ENCODE results near the gene TMEM273.

Gene TMEM273

DNA sequence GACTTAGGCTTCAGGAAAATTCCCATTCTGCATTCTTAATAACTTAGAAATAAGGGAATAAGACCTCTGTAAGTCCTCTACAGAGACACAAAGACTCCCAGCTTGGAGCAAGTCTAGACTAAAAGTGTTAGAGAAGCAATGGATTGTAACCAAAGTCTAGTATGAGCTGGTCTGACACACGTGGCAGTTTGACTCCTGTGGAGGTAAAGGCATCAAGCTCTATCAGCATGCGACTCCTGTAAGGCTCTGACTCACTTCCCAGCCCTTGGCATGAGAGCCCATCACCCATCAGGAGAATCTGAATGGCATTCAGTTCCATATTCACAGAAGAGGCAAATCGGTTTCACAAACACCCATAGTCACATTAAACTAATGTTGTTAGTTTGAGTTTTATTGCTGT, 68.4 kb downstream of the TMEM273 start:
- Histone ChIP-seq H3K9ac (ENCODE audit: low read depth, low read length, poor library complexity) (no peak overlapping the region), H3K4ac (ENCODE audit: low read length) (no peak overlapping the region), H3K27ac (replicated peaks; ENCODE audit: low read length) (no peak overlapping the region), H2AFZ (ENCODE audit: low read length) (no peak overlapping the region), H2BK15ac (ENCODE audit: low read length) (no peak overlapping the region), H3K27me3 (ENCODE audit: control insufficient read depth in 3 of 3, insufficient read depth in 3 of 3, low read depth in 1 of 3, low read length in 3 of 3) (peaks cover 0 to 37% (median 0%) of the 10 kb centered on the region in 3 experiments), H3K4me2 (ENCODE audit: insufficient read depth, low read length, poor library complexity, severe bottlenecking) (no peak overlapping the region), H3K18ac (ENCODE audit: low read length) (no peak overlapping the region), H2AK5ac (ENCODE audit: low read depth, low read length) (no peak overlapping the region), H4K91ac (ENCODE audit: low read depth, low read length, poor library complexity) (no peak overlapping the region), H2BK5ac (ENCODE audit: low read length) (no peak overlapping the region), H3K79me1 (ENCODE audit: low read depth, low read length) (no peaks in the 10 kb centered on the region), H2BK120ac (ENCODE audit: low read depth, low read length) (no peak overlapping the region), H3K36me3 (replicated peaks in 1 of 2; ENCODE audit: control insufficient read depth in 2 of 2, insufficient read depth in 2 of 2, low read length in 2 of 2) (no peaks in the 10 kb centered on the region), H3K9me3 (replicated peaks in 1 of 2; ENCODE audit: control insufficient read depth in 2 of 2, insufficient read depth in 1 of 2, low read depth in 1 of 2, low read length in 2 of 2) (no peaks in the 10 kb centered on the region), H3K4me3 (ENCODE audit: low read length in 2 of 2) (no peak overlapping the region), H2BK12ac (ENCODE audit: low read length) (no peak overlapping the region), H4K8ac (ENCODE audit: low read depth, low read length) (no peak overlapping the region), H3K23ac (ENCODE audit: low read depth, low read length, poor library complexity) (no peak overlapping the region), H3K14ac (ENCODE audit: low read length) (no peak overlapping the region), H3K4me1 (ENCODE audit: control insufficient read depth in 2 of 2, insufficient read depth in 1 of 2, low read depth in 1 of 2, low read length in 2 of 2) (peaks cover 8 to 10% of the 10 kb centered on the region in 2 donors)
- no peak for DNase-seq (ENCODE audit: low spot score)
- WGBS, 2 donors (ENCODE audit: extremely low coverage in 2 of 2, insufficient read length in 2 of 2, insufficient replicate concordance in 1 of 2): no CpG with 5 or more reads among the region's 3 CpGs

GRCh38 chr10:49118430-49119074, 69.6 kb downstream of the TMEM273 start:
- Histone ChIP-seq H3K27me3 (ENCODE audit: control insufficient read depth in 3 of 3, insufficient read depth in 3 of 3, low read depth in 1 of 3, low read length in 3 of 3) (peaks cover 0 to 39% (median 0%) of the 10 kb centered on the region in 3 experiments), H3K4me1 (ENCODE audit: control insufficient read depth in 2 of 2, insufficient read depth in 1 of 2, low read depth in 1 of 2, low read length in 2 of 2) (peaks cover 10 to 11% of the 10 kb centered on the region in 2 donors), H3K4me3 (ENCODE audit: low read length in 2 of 2) (no peak overlapping the region), H3K14ac (ENCODE audit: low read length) (no peak overlapping the region), H3K18ac (ENCODE audit: low read length) (no peak overlapping the region), H4K8ac (ENCODE audit: low read depth, low read length) (no peak overlapping the region), H2AK5ac (ENCODE audit: low read depth, low read length) (no peak overlapping the region), H3K9ac (ENCODE audit: low read depth, low read length, poor library complexity) (no peak overlapping the region), H3K23ac (ENCODE audit: low read depth, low read length, poor library complexity) (no peak overlapping the region), H4K91ac (ENCODE audit: low read depth, low read length, poor library complexity) (no peak overlapping the region), H2AFZ (ENCODE audit: low read length) (peak overlapping the region; percentile 49), H2BK120ac (ENCODE audit: low read depth, low read length) (no peak overlapping the region), H2BK5ac (ENCODE audit: low read length) (no peak overlapping the region), H3K4ac (ENCODE audit: low read length) (no peak overlapping the region), H3K36me3 (replicated peaks in 1 of 2; ENCODE audit: control insufficient read depth in 2 of 2, insufficient read depth in 2 of 2, low read length in 2 of 2) (no peaks in the 10 kb centered on the region), H3K27ac (replicated peaks; ENCODE audit: low read length) (no peak overlapping the region), H2BK12ac (ENCODE audit: low read length) (no peak overlapping the region), H3K9me3 (replicated peaks in 1 of 2; ENCODE audit: control insufficient read depth in 2 of 2, insufficient read depth in 1 of 2, low read depth in 1 of 2, low read length in 2 of 2) (no peaks in the 10 kb centered on the region), H3K79me1 (ENCODE audit: low read depth, low read length) (no peaks in the 10 kb centered on the region), H3K4me2 (ENCODE audit: insufficient read depth, low read length, poor library complexity, severe bottlenecking) (no peak overlapping the region), H2BK15ac (ENCODE audit: low read length) (no peak overlapping the region)
- DNase-seq (ENCODE audit: low spot score): no peak
- no CpG with 5 or more reads among the region's 6 CpGs for WGBS, 2 donors (ENCODE audit: extremely low coverage in 2 of 2, insufficient read length in 2 of 2, insufficient replicate concordance in 1 of 2)

DNA sequence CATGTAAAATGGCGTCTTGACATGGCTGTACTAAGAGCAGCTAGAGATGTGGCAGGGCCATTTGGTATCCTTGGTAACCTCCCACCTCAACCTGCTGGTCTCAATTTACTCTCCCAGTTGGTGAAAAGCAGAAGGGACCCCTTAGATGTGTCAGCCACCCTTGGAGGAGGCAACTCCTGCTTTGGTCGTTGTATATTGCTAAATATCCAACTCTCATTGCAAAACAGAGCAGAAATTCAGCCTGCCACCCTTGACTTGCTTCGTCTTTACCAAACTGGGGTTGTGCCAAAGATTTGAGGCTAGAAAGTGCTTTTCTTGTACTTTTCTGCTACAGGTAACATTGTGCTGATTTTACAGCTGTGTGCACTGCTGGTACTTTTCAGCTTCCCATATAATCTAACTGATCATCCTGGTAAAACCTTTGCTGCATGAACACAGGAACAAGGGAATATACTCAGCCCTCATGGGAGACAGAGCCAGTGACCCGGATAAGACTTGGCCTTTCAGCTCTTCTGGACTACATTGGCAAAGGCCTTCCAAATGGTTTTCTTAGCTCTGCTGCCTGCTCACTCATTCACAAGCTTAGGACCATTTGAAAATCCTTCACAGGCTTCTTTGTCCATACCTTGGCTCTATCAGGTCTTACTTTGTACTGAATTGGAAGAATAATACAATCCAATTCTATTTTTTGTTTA, 70.7 kb downstream of the TMEM273 start:
- Histone ChIP-seq H3K18ac (ENCODE audit: low read length) (no peak overlapping the region), H4K8ac (ENCODE audit: low read depth, low read length) (no peak overlapping the region), H3K4ac (ENCODE audit: low read length) (no peak overlapping the region), H2BK12ac (ENCODE audit: low read length) (no peak overlapping the region), H3K4me1 (ENCODE audit: control insufficient read depth in 2 of 2, insufficient read depth in 1 of 2, low read depth in 1 of 2, low read length in 2 of 2) (peaks cover 10 to 11% of the 10 kb centered on the region in 2 donors), H3K14ac (ENCODE audit: low read length) (no peak overlapping the region), H3K27ac (replicated peaks; ENCODE audit: low read length) (no peak overlapping the region), H3K79me1 (ENCODE audit: low read depth, low read length) (no peaks in the 10 kb centered on the region), H3K9ac (ENCODE audit: low read depth, low read length, poor library complexity) (no peak overlapping the region), H2AFZ (ENCODE audit: low read length) (no peak overlapping the region), H2BK120ac (ENCODE audit: low read depth, low read length) (no peak overlapping the region), H2BK15ac (ENCODE audit: low read length) (no peak overlapping the region), H4K91ac (ENCODE audit: low read depth, low read length, poor library complexity) (no peak overlapping the region), H2AK5ac (ENCODE audit: low read depth, low read length) (no peak overlapping the region), H3K27me3 (ENCODE audit: control insufficient read depth in 3 of 3, insufficient read depth in 3 of 3, low read depth in 1 of 3, low read length in 3 of 3) (peaks cover 0 to 39% (median 0%) of the 10 kb centered on the region in 3 experiments), H3K4me3 (ENCODE audit: low read length in 2 of 2) (no peak overlapping the region), H3K23ac (ENCODE audit: low read depth, low read length, poor library complexity) (no peak overlapping the region), H2BK5ac (ENCODE audit: low read length) (no peak overlapping the region), H3K4me2 (ENCODE audit: insufficient read depth, low read length, poor library complexity, severe bottlenecking) (no peak overlapping the region), H3K36me3 (replicated peaks in 1 of 2; ENCODE audit: control insufficient read depth in 2 of 2, insufficient read depth in 2 of 2, low read length in 2 of 2) (no peaks in the 10 kb centered on the region), H3K9me3 (replicated peaks in 1 of 2; ENCODE audit: control insufficient read depth in 2 of 2, insufficient read depth in 1 of 2, low read depth in 1 of 2, low read length in 2 of 2) (no peaks in the 10 kb centered on the region)
- DNase-seq (ENCODE audit: low spot score): no peak
- WGBS, 2 donors (ENCODE audit: extremely low coverage in 2 of 2, insufficient read length in 2 of 2, insufficient replicate concordance in 1 of 2): no CpG with 5 or more reads among the region's 4 CpGs

DNA sequence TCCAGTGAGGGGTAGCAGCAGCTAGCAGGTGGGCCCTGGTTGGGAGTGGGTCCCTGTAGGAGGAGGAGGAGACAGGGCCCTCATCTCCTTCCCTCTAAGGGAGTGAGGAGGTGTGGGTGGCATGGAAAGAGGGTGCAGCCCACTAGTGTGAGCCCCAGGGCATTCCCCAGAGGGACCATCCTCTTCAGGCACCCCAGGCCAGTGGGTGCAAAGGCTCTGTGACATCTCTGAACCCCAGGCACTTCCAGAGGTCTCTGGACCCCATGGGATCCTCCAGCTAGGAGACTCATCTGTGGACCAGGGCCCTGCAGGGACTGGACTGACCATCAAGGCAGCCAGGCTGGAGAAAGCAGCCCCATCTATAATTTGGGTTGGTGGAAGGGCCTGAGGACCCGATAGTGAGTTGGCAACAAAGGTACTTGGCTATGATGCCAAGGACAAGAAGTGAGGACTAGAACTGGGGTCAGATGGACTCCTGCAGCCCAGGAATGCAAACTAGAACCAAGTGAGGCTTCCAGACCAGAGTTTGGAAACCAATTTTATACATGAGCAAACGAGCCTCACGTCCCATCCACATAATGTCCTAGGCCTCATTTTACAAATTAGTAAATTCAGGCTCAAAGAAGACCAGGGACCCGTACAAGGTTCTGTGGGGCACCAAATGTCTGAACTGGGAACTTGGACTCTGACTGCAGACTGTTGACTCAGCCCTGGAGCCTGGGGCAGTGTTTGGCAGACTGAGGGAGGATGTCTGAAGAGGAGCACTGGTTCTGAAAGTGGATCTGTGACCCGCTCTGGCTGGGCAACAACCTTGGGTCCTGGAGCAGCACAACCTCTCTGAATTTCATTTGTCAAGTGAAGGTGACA, 71.4 kb downstream of the TMEM273 start:
- peak overlapping the region; percentile 32 for H3K18ac ChIP-seq (ENCODE audit: low read length)
- no peak overlapping the region for H4K8ac ChIP-seq (ENCODE audit: low read depth, low read length)
- no peak overlapping the region for H3K23ac ChIP-seq (ENCODE audit: low read depth, low read length, poor library complexity)
- H2BK5ac ChIP-seq (ENCODE audit: low read length): peak overlapping the region; percentile 9
- no peak overlapping the region for H4K91ac ChIP-seq (ENCODE audit: low read depth, low read length, poor library complexity)
- H2BK120ac ChIP-seq (ENCODE audit: low read depth, low read length): no peak overlapping the region
- H3K27me3 ChIP-seq (ENCODE audit: control insufficient read depth in 3 of 3, insufficient read depth in 3 of 3, low read depth in 1 of 3, low read length in 3 of 3): peaks cover 0 to 37% (median 0%) of the 10 kb centered on the region in 3 experiments
- H3K27ac ChIP-seq (replicated peaks; ENCODE audit: low read length): no peak overlapping the region
- no peak overlapping the region for H3K4me2 ChIP-seq (ENCODE audit: insufficient read depth, low read length, poor library complexity, severe bottlenecking)
- no peak overlapping the region for H3K4me3 ChIP-seq (ENCODE audit: low read length in 2 of 2)
- peaks cover 10 to 11% of the 10 kb centered on the region in 2 donors for H3K4me1 ChIP-seq (ENCODE audit: control insufficient read depth in 2 of 2, insufficient read depth in 1 of 2, low read depth in 1 of 2, low read length in 2 of 2)
- no peak overlapping the region for H3K9ac ChIP-seq (ENCODE audit: low read depth, low read length, poor library complexity)
- no peak overlapping the region for H2AFZ ChIP-seq (ENCODE audit: low read length)
- H3K4ac ChIP-seq (ENCODE audit: low read length): no peak overlapping the region
- no peak overlapping the region for H3K14ac ChIP-seq (ENCODE audit: low read length)
- H3K9me3 ChIP-seq (replicated peaks in 1 of 2; ENCODE audit: control insufficient read depth in 2 of 2, insufficient read depth in 1 of 2, low read depth in 1 of 2, low read length in 2 of 2): no peaks in the 10 kb centered on the region
- H3K36me3 ChIP-seq (replicated peaks in 1 of 2; ENCODE audit: control insufficient read depth in 2 of 2, insufficient read depth in 2 of 2, low read length in 2 of 2): no peaks in the 10 kb centered on the region
- H3K79me1 ChIP-seq (ENCODE audit: low read depth, low read length): no peaks in the 10 kb centered on the region
- peak overlapping the region; percentile 10 for H2AK5ac ChIP-seq (ENCODE audit: low read depth, low read length)
- DNase-seq (ENCODE audit: low spot score): no peak
- H2BK12ac ChIP-seq (ENCODE audit: low read length): no peak overlapping the region
- no peak overlapping the region for H2BK15ac ChIP-seq (ENCODE audit: low read length)
- WGBS, 2 donors (ENCODE audit: extremely low coverage in 2 of 2, insufficient read length in 2 of 2, insufficient replicate concordance in 1 of 2): no CpG with 5 or more reads among the region's 5 CpGs

Data from neuronal stem cell (in vitro differentiated cells).